Endothelial cell of umbilical vein (primary cell): ENCODE measurements around the gene NDUFB7. TPM values are rescaled to one million over a fixed set of nuclear protein-coding genes. Genes with fewer than 3 reads are reported as not detected.

Experiments
- BruUV-seq: library from RNA; stranded (reverse); fragments of 400-500 nt; replicated peaks from 2 replicates; lab custom pipeline; 2021; lab: Mats Ljungman, UMichigan
- CTCF ChIA-PET: fragments of 300-600, 350-600 bp; sonication (Branson Sonifier 250); formaldehyde crosslinking; loops from one replicate; lab custom pipeline; 2021; ENCODE audit warnings: antibody characterized with exemption, inconsistent platforms; lab: Charles Lee
- POLR2A ChIA-PET: fragments of 300-600, 350-600 bp; sonication (Branson Sonifier 250); formaldehyde crosslinking; loops from one replicate; lab custom pipeline; 2021; ENCODE audit warnings: antibody characterized with exemption, inconsistent platforms; lab: Charles Lee
- DNase-seq: peaks from one replicate; pipeline ENCODE4 v3.0.0-alpha.2; 2011; ENCODE audit warnings: low read depth, low spot score
- FAIRE-seq: peaks from 2 replicates; lab custom pipeline; 2011; peaks lifted over from hg19 to GRCh38; lab: Jason Lieb, UNC
- H2AFZ ChIP-seq: 2 replicates; pipeline ENCODE4 v1.6.0; 2012; ENCODE audit warnings: low read depth, low read length, control low read depth, inconsistent platforms
- H3K27ac ChIP-seq: 2 replicates; pipeline ENCODE4 v1.5.1; 2011; ENCODE audit warnings: low read depth, mild to moderate bottlenecking, control low read depth, low read length, moderate library complexity; ENCODE audit not compliant: insufficient read depth
- H3K27me3 ChIP-seq, 2 experiments: 2 replicates each; pipeline versions ENCODE4 v1.6.0 to v1.6.1; 2011; ENCODE audit warnings: low read length in 2 of 2, mixed read lengths in 1 of 2; ENCODE audit not compliant: control insufficient read depth in 2 of 2, insufficient read depth in 2 of 2
- H3K36me3 ChIP-seq, 2 experiments: 2 replicates in 1 of 2; 3 replicates in 1 of 2; pipeline ENCODE4 v1.5.1; 2011; ENCODE audit warnings: low read length in 2 of 2, mild to moderate bottlenecking in 1 of 2, moderate library complexity in 1 of 2; ENCODE audit not compliant: control insufficient read depth in 2 of 2, insufficient read depth in 2 of 2; ENCODE audit errors: extremely low read depth in 1 of 2
- H3K4me1 ChIP-seq: 3 replicates; pipeline ENCODE4 v1.5.1; 2011; ENCODE audit warnings: mild to moderate bottlenecking, low read length; ENCODE audit not compliant: control insufficient read depth, insufficient read depth; ENCODE audit errors: extremely low read depth
- H3K4me2 ChIP-seq: 2 replicates; pipeline ENCODE4 v1.6.1; 2011; ENCODE audit warnings: low read length, control low read depth, mixed read lengths; ENCODE audit not compliant: insufficient read depth
- H3K4me3 ChIP-seq, 3 experiments: fragments of 200-600 bp in 1 of 3; sonication (generic), shearing (Covaris generic) in 1 of 3; replicated peaks in 1 of 3; 2 replicates each; pipeline ENCODE4 v1.5.1; 2011 to 2016; ENCODE audit warnings: control low read depth in 3 of 3, low read length in 3 of 3, mild to moderate bottlenecking in 2 of 3, inconsistent platforms in 1 of 3, low read depth in 1 of 3, moderate library complexity in 1 of 3; ENCODE audit not compliant: insufficient read depth in 1 of 3
- H3K79me2 ChIP-seq: 2 replicates; pipeline ENCODE4 v1.6.0; 2012; ENCODE audit warnings: low read length, inconsistent platforms; ENCODE audit not compliant: control insufficient read depth, insufficient read depth
- H3K9ac ChIP-seq: replicated peaks from 2 replicates; pipeline ENCODE3; 2011; ENCODE audit warnings: low read length, control low read depth; ENCODE audit not compliant: insufficient read depth; ENCODE audit errors: extremely low read depth
- H3K9me1 ChIP-seq: replicated peaks from 3 replicates; pipeline ENCODE4 v1.6.0; 2011; ENCODE audit warnings: mild to moderate bottlenecking, low read length; ENCODE audit not compliant: control insufficient read depth, insufficient read depth; ENCODE audit errors: extremely low read depth
- H3K9me3 ChIP-seq: replicated peaks from 2 replicates; pipeline ENCODE4 v1.5.1; 2012; ENCODE audit warnings: low read length, inconsistent platforms; ENCODE audit not compliant: control insufficient read depth, insufficient read depth
- H4K20me1 ChIP-seq: replicated peaks from 2 replicates; pipeline ENCODE3; 2011; ENCODE audit warnings: mild to moderate bottlenecking, low read length; ENCODE audit not compliant: control insufficient read depth, insufficient read depth; ENCODE audit errors: extremely low read depth
- CTCF ChIP-seq, 2 donors: IDR thresholded peaks; 1 replicate in 1 of 2; 2 replicates in 1 of 2; pipeline ENCODE4 v1.5.1; 2011; ENCODE audit warnings: low read length in 2 of 2, mild to moderate bottlenecking in 2 of 2, moderate library complexity in 2 of 2, control low read depth in 1 of 2, inconsistent platforms in 1 of 2, low read depth in 1 of 2; ENCODE audit not compliant: insufficient read depth in 1 of 2; ENCODE audit errors: extremely low read depth in 1 of 2
- EZH2 ChIP-seq: IDR thresholded peaks from 2 replicates; pipeline ENCODE4 v1.6.1; 2012; ENCODE audit warnings: borderline replicate concordance, low read depth, mild to moderate bottlenecking, moderate library complexity, low read length, inconsistent platforms; ENCODE audit not compliant: severe bottlenecking
- FOS ChIP-seq: IDR thresholded peaks from 2 replicates; pipeline ENCODE4 v1.6.1; 2011; ENCODE audit warnings: mild to moderate bottlenecking, low read length, moderate library complexity, borderline replicate concordance; ENCODE audit not compliant: insufficient read depth
- GATA2 ChIP-seq: IDR thresholded peaks from 2 replicates; pipeline ENCODE4 v1.7.0; 2011; ENCODE audit warnings: low read depth, mild to moderate bottlenecking, moderate library complexity, mixed read lengths, low read length; ENCODE audit not compliant: insufficient read length, insufficient read depth
- JUN ChIP-seq: IDR thresholded peaks from 2 replicates; pipeline ENCODE4 v1.6.1; 2011; ENCODE audit warnings: borderline replicate concordance, low read depth; ENCODE audit not compliant: insufficient read length, insufficient read depth
- MAX ChIP-seq: IDR thresholded peaks from 2 replicates; pipeline ENCODE4 v1.6.1; 2011; ENCODE audit not compliant: insufficient read depth, insufficient read length
- POLR2A ChIP-seq: IDR thresholded peaks from 2 replicates; pipeline ENCODE4 v1.6.1; 2012; ENCODE audit warnings: low read depth, mild to moderate bottlenecking, control low read depth, low read length
- POLR2AphosphoS5 ChIP-seq: IDR thresholded peaks from 2 replicates; pipeline ENCODE4 v1.6.1; 2012; ENCODE audit warnings: low read depth, mild to moderate bottlenecking, control low read depth, low read length, moderate library complexity; ENCODE audit not compliant: insufficient read depth
- dilution Hi-C: fragments of 300-500 bp; cut with MboI; formaldehyde crosslinking; loops from one replicate; pipeline ENCODE4 v1.15.0; 2019; ENCODE audit warnings: low sequenced_read_pairs; ENCODE audit not compliant: extremely low pct_ligation_motif_present
- intact Hi-C: fragments of 100-400 bp; cut with micrococcal nuclease; formaldehyde crosslinking; loops from one replicate; pipeline ENCODE4 v1.10.0; 2022
- polyA plus RNA-seq, 4 experiments: library from polyadenylated mRNA; depleted of rRNA in 3 of 4; stranded (reverse) in 3 of 4; unstranded in 1 of 4; fragments of >200 nt; gene quantifications; 2 replicates each; pipeline versions ENCODE4 v1.2.1 to v1.2.3, GENCODE V29; 2011 to 2012; ENCODE audit warnings: missing spikeins in 1 of 4
- total RNA-seq: library from RNA; stranded (reverse); gene quantifications from 2 replicates; pipeline ENCODE4 v1.2.3, GENCODE V29; 2021

NDUFB7 gene
- total and polyA plus RNA-seq, 2 donors (not counting 3 experiments of a cell fraction or from before 2014, with no cell fraction given) = 177 to 655 TPM

GRCh38 chr19:14533450-14533849, 38.4 kb downstream of the NDUFB7 start:
- BruUV-seq = no TSS peak
- Histone ChIP-seq H3K4me3 (no peak overlapping the region), H3K4me1 (peaks cover 7% of the 10 kb centered on the region), H3K9ac (no peak overlapping the region), H3K9me1 (no peaks in the 10 kb centered on the region), H3K36me3 (no peaks in the 10 kb centered on the region), H4K20me1 (no peaks in the 10 kb centered on the region), H3K4me2 (no peak overlapping the region), H3K27me3 (no peaks in the 10 kb centered on the region), H3K27ac (no peak overlapping the region), H3K79me2 (peaks cover 23% of the 10 kb centered on the region), H2AFZ (no peak overlapping the region), H3K9me3 (no peaks in the 10 kb centered on the region)
- DNase-seq = no peak
- ChIA-PET POLR2A (no interaction called here), CTCF (no interaction called here)
- no peak for FAIRE-seq
- dilution Hi-C loops = no loop called here
- TF ChIP-seq GATA2 = no peak
- no peak for TF ChIP-seq FOS
- intact Hi-C loops = no loop called here

- no peak overlapping the region for H3K27ac ChIP-seq
- intact Hi-C loops (no loop called here), dilution Hi-C loops (no loop called here)
- H3K9me3 ChIP-seq = no peaks in the 10 kb centered on the region
- no peak overlapping the region for H3K9ac ChIP-seq
- H3K9me1 ChIP-seq = no peaks in the 10 kb centered on the region
- no peak for DNase-seq
- H3K4me2 ChIP-seq = peak overlapping the region; percentile 89
- peak overlapping the region in 1 of 3 experiments; percentile 67 for H3K4me3 ChIP-seq
- no peaks in the 10 kb centered on the region for H4K20me1 ChIP-seq
- BruUV-seq = no TSS peak
- no peaks in the 10 kb centered on the region for H3K36me3 ChIP-seq
- peaks cover 19% of the 10 kb centered on the region for H3K79me2 ChIP-seq
- no peak overlapping the region for H2AFZ ChIP-seq
- TF ChIP-seq GATA2 (no peak), POLR2A (no peak), JUN (no peak), MAX (no peak), CTCF (IDR thresholded peaks at IDR 0.05; ENCODE audit: extremely low read depth in 1 of 2, insufficient read depth in 1 of 2, low read depth in 1 of 2, low read length in 2 of 2) (no peak), FOS (no peak), EZH2 (no peak), POLR2AphosphoS5 (no peak)
- FAIRE-seq = no peak
- no peaks in the 10 kb centered on the region for H3K27me3 ChIP-seq
- peaks cover 7% of the 10 kb centered on the region for H3K4me1 ChIP-seq
- ChIA-PET POLR2A (no interaction called here), CTCF (no interaction called here)
Observed at GRCh38 chr19:14530506-14530905, 41.4 kb downstream of the NDUFB7 start.
